Inflammatory macrophage treated with lipopolysaccharide for 1 hour (primary cell): ENCODE results near the gene KRTAP10-1.

ENCODE experiments used
- DNase-seq, 2 donors: peaks; one replicate each; pipeline ENCODE4 v3.0.0-alpha.2; 2020 to 2022

Gene KRTAP10-1

DNA sequence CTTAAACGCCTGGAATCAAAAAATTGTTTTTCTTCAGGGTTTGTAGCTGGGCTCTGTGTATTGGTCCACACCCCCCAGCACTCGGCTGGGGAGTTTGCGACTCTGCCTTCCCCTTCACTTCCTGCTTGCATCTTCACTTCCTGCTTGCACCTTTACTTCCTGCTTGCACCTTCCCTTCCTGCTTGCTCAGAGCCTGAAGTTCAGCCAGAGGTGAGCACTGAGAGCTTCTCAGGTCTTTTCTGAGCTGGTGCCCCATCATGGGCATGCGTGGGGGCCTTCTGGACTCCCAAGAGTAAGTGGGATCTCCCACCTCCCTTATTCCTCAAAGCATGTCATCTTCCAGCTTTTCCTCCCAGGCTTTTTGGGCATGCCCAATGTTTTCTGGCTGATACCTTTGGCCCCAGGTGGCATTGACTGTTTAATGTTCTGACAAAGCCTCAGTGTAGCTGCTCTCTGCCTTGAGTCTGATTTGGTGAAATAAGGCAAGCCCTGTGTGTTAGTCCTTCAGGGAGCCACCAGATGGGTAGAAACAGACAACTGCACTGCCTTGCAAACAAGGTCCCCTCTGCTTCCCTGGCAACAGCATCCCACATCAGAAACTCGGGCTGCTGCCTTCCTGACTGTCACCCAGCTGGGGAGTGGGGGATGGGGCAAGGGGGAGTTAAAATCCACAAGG is 7.8 kb upstream of the KRTAP10-1 start:
- DNase-seq: no peak

GRCh38 chr21:44544566-44544965 is 4.6 kb upstream of the KRTAP10-1 start:
- DNase-seq: no peak

- DNase-seq: no peak
These were observed 2.7 kb upstream of the KRTAP10-1 start for GRCh38 chr21:44542716-44543115.

- no peak for DNase-seq
These were observed 820 bp upstream of the KRTAP10-1 start for GRCh38 chr21:44540741-44541288.

DNA sequence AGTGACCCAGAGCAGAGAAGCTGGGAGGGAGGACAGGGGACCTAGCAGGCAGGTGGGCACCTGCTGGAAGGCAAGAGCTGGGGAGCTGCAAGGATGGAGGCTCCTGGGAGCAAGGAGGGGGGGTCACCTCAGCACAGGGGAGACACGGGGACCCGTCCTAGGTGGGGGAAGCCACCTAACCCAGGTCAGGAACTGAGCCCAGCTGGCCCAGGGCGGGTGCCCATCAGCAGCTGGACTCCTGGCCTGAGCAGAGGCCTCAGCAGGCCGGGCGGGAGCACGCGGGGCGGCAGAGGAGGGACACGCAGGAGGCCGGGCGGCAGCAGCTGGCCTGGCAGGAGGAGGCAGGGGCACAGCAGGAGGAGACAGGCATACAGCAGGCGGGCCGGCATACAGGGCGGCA is 949 bp downstream of the KRTAP10-1 start:
- no peak for DNase-seq

DNA sequence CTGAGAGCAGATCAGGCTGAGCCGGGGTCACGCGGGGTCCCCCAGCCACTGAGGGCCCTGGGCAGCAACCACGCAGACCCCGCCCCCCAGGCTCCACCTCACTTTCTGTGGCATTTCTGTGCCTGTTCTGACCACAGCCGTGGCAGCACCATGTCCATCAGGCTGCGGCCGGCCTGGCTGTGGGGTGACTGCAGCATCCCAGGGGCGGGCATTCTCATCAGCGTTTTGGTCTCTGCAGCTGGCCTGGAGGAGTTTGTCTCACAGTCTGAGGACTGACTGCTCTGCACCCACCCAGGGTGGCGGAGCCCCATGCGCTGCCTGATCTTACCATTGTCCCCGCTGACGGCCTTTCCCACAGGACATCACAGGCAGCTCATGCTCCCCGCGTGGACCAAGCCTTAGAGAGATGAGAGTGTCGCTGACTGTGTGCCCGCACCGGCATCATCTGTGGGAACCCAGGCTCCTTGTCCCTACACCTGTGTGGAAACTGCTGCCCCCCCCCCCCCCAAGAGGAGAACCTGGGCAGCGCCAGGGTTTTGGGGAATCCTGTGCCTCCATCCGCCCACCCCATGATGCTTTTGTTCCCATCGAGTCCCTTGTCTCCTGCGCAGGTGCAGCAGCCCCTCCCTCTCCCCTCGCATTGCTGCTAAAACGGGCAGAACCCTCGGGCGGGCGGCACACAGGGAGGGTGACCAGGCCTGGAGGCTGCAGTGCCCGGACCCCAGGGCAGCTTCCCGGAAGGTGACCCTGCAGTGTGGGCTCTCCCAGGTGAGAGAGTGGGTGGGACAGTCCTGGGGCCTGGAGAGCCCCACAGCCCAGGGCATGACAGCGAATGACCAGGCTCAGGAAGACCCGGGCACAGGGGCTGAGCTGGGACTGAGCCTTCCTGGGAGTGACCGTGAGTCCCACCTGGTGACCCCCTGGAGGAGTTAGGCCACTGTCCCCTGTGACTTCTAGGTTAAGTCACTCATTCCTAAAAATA is 1.8 kb downstream of the KRTAP10-1 start:
- no peak for DNase-seq

DNA sequence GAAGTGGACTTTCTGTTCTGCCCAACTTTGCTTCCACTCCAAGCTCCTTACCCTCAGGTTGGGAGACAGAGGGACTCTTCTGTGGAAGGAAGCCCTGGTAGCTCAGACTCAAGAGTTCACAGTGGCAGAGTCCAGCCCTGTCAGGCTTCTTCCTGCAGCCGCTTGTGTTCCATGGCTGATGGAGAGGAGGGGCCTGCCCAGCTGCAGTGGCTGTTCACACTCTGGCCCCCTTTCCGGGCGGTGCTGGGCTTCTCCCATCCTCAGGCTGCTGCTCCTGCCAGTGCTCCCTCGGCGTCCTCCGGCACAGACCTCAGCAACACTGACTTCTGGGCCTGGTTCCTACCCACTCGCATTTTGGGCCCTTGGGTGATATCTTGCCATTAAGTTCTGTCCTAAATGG is 4.0 kb downstream of the KRTAP10-1 start:
- DNase-seq: no peak

- DNase-seq: no peak
These were observed 5.3 kb downstream of the KRTAP10-1 start for GRCh38 chr21:44534688-44535087.

DNA sequence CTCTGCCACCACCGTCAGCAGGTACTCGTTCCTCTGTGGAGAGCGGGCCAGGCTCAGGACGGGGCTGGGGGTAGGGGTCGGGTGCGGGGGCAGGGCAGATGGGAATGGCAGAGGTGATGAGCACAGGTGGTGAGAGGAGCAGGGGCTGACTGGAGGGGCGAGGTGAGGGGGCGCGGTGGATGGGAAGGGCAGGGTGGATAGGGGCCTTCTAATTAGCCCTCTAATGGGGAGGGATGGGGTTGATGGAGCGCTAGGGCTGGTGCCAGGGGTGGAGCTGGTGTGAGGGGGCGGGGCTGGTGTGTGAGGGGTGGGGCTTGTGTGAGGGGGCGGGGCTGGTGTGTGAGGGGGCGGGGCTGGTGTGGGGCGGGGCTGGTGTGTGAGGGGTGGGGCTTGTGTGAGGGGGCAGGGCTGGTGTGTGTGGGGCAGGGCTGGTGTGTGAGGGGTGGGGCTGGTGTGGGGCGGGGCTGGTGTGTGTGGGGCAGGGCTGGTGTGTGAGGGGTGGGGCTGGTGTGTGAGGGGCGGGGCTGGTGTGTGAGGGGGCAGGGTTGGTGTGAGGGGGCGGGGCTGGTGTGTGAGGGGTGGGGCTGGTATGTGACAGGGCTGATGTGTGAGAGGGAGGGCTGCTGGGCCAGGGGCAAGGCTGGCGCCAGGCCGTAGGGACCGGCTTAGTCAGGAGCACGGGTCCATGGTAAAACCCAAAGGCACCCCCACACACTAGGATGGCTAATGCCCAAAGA is 5.9 kb downstream of the KRTAP10-1 start:
- DNase-seq: no peak

GRCh38 chr21:44533121-44533890 is 6.7 kb downstream of the KRTAP10-1 start:
- no peak for DNase-seq

DNA sequence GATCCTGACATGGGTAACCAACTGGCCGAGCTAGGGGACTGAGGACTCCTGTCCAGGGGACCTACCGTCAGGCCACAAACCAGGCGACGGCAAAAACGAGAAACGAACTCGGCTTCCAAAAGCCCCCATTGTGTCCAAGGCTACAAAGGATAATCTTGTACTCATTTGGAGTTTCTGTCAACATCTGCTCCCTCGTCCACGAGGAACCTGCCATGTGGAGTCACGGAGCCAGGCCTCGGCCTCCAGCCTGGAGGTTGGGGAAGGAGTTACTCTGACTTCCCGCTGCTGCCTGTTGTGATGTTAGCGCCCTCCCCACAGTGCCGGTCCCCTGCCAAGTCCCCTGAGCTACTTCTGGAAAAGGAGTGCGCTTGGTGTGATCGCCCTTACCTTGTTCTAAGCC is 7.3 kb downstream of the KRTAP10-1 start:
- no peak for DNase-seq

GRCh38 chr21:44531606-44532564 is 8.1 kb downstream of the KRTAP10-1 start:
- no peak for DNase-seq

DNA sequence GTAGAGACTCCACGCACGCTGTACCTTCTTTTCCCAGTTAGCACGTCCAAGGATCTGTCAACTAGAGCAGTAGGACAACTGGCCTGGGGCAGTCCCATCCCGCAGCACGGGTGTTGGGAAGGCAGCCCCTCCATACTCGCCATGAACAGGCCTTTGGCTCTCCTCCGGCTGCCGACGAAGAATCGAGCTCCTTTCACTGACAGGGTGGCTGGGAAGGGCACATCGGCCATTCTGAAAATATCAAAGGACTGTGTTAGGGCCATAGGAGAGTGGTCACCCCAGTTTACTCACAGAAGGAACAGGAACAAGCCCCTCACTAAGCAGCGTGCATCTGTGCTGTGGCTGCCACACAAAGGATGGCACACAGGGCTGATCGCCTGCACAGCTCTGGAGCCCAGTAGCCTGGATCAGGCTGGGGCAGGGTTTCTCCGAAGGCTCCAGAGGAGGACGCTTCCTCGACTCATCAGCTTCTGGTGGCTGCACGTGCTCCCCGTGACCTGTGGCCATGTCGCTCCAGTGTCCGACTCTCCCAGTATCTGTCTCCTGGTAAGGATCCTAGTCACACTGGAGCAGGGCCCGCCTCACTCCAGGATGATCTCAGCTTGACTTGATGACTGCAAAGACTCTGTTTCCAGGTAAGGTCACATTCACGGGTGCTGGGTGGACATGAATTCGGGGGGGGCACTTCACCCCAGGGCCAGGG is 8.9 kb downstream of the KRTAP10-1 start:
- DNase-seq: no peak

GRCh38 chr21:44530221-44530902 is 9.6 kb downstream of the KRTAP10-1 start:
- DNase-seq: no peak

GRCh38 chr21:44529503-44530125 is 10.4 kb downstream of the KRTAP10-1 start:
- DNase-seq: no peak

DNA sequence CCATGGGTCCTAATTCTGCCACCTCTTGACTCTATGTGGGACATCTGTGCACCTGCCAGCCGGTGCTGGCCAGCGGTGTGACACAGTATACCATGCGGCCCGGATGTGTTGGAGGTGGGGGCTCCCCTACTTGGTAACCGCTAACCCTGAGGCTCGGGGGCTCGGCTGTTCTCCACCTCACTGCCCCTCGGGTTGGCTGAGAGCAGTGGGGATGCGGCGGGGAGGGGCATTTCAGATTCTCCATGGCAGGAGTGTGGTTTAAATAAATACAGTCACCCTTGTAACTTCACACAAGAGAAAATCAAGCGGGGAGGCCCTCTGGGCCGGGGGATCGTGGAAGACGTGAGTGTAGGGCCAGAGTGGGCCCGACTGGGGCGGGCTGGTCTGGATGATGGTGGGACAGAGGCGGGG is 11.0 kb downstream of the KRTAP10-1 start:
- no peak for DNase-seq

DNA sequence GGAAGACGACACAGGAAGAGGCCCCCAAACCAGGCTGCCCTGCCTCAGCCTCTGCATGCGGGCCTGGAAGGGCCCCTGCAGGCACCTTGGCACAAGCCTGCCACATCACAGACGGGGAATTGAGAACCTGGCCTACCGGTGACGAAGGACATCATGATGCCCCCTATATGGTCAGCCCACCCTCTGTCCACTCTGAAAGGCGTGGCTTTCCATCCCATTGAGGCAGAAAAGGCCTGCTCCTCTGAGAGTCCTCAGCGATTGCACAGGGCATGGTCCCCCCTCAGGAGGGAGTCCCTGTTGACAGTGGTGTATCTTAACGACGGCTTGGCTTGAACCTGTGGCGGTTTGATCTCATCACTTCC is 11.4 kb downstream of the KRTAP10-1 start:
- DNase-seq: no peak

- DNase-seq: no peak
These were observed 11.9 kb downstream of the KRTAP10-1 start for GRCh38 chr21:44527983-44528633.
